Stimulated activated CD8-positive, alpha-beta memory T cell treated with anti-CD3 and anti-CD28 coated beads, Interleukin-7, amount 100 ng/mL, for 24 hours (primary cell): ENCODE data around the gene ABHD10.

Experiments
- DNase-seq: peaks from one replicate; pipeline ENCODE4 v3.0.0-alpha.2; 2020; ENCODE audit warnings: low read depth

Gene ABHD10

DNA sequence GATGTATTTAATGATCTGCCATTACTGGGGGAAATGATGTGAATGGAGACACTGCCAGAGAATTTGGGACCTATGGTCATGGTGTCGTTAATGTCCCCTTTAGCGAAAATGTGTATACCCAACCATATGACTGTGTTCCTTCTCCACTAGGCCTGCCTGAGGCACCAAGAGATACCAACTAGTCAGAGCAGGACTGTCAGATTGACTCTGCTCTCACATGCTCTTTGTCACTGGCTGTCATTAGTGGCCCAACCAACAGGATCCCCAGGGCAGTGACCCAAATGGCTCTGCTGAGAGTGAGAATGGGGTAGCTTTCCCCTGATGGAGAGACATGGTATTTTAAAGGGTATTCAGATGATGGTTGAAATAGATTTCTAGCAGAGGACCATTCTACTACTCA is 22.7 kb downstream of the ABHD10 start:
- no peak for DNase-seq

DNA sequence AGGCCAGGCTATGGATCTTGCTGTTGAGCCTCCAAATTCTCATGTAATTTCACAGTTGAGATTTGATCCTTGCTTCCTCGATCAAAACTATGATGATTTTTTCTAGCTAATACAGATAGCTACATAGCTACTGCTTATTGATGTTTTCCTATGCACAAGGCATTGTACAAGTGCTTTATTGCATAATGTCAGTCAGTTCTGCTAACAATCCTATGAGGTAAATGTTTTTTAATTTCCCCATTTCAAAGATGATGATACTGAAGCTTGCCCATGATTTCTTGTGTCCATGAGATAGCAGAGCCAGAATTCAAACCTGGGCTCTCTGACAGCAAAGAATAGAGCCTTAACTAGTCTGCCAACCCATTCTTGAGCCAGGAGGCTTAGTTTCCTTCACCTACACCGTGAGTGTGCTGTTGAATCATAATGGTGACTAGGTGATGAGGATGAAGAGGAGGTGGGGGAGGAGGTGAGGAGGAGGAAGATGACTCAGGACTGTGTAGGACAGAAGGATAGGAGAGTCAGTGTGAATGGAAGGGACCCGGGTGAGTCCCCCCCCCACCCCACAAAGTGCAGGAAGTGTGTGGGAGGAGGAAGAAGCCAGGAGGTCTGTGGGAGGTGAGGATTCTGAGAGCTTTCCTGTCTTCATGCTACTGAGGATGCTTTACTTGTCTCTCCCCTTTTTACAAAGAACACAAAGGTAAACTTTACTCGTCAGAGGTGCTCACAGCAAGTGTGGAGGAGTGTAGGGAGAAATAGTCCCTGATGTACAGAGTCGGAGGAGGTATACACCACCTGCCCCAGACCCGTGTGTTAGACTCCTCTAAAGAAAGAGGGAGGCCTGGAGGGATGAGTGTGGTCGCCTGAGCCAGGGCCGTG is 23.5 kb downstream of the ABHD10 start:
- DNase-seq: no peak

- no peak for DNase-seq
These were observed 24.7 kb downstream of the ABHD10 start for GRCh38 chr3:112003321-112004080.

DNA sequence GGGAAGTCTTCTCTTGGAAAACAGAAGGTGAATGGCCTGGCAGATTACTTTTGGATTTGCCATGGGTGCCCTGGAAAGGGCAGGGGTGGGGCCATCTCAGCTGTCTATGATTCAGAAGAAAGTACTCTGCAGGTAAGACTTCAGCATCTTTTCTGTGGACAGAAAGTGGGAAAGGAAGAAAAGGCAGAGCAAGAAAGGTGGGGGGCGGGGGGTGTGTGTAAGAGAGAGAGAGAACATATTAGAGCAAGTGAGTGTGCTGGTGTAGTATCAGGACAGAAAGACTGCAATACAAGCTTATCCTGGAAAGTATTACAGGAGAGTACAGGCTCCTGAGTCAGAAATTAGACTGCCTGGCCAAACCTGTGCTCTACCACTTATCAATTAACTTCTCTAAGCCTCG is 25.4 kb downstream of the ABHD10 start:
- DNase-seq: no peak

GRCh38 chr3:112004669-112005068 is 25.8 kb downstream of the ABHD10 start:
- DNase-seq: no peak

DNA sequence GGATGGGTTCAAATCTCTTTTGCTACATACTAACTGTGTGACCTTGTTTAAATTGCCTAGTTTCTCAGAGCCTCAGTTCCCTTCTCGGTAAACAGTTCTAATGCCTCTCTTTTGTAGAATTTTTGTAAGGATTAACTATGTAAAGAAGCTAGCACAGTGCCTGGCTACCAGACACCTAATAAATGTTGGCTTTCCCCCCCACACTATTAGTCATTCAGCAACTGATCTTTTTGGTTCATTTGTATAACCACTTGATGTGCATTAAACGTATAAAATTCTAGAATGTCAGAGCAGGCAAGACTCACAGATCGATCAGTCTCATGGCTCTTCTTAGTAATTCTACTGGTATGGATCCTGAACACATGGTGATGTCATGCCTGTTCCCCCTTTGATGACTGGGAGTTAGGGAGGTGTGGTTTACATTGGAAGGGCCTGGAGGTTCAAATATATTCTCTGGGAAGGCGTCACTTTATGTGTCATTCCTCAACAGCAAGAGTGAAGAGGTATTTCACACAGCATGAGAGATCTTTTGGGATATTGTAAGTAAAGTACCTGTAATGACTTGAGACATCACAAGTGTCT is 26.4 kb downstream of the ABHD10 start:
- no peak for DNase-seq

- no peak for DNase-seq
These were observed 28.8 kb downstream of the ABHD10 start for GRCh38 chr3:112007633-112008032.

DNA sequence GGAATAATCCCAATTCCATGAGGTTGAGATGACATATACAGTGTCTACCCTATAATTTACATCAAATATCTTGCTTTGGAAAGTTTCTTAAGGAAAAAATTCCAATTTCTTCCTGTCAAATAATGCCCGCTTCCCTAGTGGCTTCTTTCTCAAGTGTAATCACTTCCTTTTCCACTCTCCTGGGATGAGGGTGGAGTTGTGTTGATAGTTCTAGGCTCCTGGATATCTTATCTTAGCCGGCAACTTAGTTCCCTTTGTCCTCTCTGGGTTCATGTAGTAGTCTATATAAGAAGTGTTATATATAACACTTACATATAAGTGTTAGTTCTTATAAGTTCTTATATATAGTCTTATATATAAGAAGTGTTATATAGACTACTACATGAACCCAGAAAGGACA is 30.8 kb downstream of the ABHD10 start:
- no peak for DNase-seq

DNA sequence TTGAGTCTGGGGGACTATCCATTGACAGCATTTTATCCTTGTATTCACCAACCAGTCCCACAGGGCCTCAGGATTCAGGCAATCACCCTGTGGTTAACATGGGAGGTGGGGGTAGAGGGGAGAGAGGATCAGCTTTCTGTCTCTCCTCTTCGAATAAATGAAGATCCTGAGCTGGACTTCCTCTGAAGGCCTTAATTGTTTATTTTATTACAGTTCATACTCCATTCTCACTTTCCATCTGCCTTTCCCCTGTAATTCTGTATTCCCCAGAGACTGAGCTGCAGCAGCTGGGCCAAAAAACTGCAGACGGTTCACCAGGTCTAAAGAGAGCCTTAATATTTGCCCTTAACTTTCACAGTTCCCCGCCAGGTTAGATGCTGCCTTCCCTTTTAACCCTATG is 31.8 kb downstream of the ABHD10 start:
- DNase-seq: no peak

DNA sequence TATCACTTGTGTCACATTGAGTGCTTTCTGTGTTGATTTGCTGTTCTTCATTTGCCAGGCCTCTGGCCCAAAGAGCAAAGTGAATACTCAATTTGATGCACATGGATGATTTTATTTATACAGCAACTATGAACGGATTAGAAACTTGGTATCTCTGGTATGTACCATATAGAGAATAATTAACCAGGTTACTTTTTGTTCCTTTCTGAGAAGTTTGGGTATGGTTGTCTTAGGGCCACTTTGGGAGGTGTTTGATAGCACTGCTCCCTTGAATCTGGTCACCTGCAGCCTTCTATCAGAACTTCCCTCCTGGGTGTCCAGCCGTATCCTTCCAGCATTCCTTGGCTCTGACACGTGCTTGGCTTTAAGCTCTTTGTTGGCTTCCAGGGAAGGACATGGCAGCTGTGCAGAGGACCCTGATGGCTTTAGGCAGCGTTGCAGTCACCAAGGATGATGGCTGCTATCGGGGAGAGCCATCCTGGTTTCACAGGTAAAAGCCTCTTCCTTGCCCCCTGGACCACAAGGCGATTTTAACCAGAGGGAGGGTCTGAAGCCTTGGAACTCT is 32.6 kb downstream of the ABHD10 start:
- DNase-seq: no peak

- DNase-seq: no peak
These were observed 33.6 kb downstream of the ABHD10 start for GRCh38 chr3:112012205-112012992.

DNA sequence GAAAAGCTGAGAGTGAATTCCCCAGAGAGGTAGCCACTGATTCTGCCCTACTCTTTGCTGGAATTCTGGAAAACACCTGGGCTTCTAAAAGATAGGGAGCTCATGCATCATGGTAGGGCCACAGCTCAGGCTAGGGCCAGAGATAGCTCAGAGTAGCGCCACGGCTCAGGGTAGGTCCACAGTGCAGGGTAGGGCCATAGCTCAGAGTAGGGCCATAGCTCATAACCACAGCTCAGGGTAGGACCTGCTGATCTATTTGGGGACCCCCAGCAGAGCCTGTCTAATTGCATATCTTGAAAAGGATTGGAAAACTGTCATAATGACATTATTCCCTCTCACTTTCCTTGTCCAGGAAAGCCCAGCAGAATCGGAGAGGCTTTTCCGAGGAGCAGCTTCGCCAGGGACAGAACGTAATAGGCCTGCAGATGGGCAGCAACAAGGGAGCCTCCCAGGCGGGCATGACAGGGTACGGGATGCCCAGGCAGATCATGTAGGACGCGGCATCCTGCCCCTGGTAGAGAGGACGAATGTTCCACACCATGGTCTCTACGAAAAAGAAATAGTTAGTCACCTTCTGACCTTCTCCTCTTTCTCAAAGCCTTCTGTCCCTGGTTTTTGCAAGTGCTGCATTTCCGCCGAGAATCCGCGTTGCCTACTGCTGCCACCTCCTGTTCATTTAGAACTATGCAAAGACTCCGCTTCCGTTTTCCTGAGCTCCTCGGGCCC is 34.4 kb downstream of the ABHD10 start:
- no peak for DNase-seq

- DNase-seq: no peak
These were observed 34.9 kb downstream of the ABHD10 start for GRCh38 chr3:112013784-112014143.

GRCh38 chr3:112017091-112017490 is 38.3 kb downstream of the ABHD10 start:
- no peak for DNase-seq

DNA sequence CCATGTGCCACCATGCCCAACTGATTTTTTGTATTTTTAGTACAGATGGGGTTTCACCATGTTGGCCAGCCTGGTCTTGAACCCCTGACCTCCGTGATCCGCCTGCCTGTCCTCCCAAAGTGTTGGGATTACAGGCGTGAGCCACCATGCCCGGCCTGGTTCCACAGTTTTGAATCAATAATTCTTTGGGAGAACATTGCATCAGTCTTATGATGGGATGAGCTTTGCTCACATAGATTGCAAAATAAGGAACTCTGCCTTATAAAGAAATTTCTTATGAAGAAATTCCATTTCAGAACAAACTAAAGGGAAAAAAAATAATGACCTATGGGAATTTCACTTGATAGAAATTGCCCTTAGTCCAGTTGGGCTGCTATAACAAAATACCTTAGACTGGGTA is 39.9 kb downstream of the ABHD10 start:
- DNase-seq: no peak

GRCh38 chr3:112019716-112020115 is 40.9 kb downstream of the ABHD10 start:
- no peak for DNase-seq

- DNase-seq: no peak
These were observed 41.9 kb downstream of the ABHD10 start for GRCh38 chr3:112020674-112021085.

DNA sequence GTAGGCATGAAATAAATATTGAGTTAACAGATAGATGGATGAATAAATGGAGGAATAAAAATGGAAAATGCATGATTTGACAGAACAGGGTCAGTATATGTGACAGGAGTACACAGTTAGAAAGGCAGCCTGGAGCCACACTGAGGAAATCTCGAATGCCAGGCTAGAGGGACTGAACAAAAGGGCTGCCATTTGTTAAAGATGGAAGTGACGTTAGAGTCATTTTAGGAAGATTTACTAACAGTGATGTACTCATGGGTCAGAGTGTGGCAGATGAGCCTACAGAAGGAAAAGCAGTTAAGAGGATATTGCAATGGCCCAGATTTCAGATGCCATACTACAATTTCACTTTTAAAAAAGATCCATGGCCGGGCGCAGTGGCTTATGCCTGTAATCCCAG is 48.3 kb downstream of the ABHD10 start:
- no peak for DNase-seq

DNA sequence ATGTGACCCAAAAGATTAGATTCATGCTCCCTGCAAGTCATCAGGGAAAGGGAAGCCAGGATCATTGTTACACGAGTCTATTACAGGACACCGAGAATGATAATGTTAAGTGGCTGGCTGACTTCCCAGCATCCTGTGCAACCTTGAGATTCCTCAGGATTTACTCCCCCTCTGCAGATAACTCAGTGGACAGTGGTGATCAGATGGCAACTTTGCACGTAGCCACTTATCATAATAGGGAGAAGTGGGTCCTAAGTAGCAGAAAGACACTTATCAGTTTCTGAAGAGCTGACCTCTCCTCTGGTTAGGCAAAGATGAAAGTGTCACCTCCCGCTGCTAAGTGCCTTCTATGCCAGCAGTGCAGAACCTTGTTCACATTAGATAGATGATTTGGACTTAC is 49.0 kb downstream of the ABHD10 start:
- no peak for DNase-seq

DNA sequence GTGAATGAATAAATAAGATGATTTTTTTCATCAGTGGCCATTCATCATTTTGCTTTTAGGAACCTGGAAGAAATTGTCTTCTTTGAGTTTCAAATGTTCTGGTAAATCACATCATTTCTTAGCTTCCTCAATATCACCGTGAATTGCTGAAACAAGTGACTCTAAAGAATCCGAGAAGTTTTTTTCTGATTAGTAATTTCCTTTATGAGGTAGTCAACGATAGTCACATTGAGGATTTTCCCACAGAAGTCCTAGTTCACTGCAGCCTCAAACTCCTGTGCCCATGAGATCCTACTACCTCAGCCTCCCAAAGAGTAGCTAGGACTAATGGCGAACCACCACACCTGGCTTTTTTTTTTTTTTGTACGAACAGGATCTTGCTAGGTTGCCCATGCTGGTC is 52.1 kb downstream of the ABHD10 start:
- DNase-seq: no peak

DNA sequence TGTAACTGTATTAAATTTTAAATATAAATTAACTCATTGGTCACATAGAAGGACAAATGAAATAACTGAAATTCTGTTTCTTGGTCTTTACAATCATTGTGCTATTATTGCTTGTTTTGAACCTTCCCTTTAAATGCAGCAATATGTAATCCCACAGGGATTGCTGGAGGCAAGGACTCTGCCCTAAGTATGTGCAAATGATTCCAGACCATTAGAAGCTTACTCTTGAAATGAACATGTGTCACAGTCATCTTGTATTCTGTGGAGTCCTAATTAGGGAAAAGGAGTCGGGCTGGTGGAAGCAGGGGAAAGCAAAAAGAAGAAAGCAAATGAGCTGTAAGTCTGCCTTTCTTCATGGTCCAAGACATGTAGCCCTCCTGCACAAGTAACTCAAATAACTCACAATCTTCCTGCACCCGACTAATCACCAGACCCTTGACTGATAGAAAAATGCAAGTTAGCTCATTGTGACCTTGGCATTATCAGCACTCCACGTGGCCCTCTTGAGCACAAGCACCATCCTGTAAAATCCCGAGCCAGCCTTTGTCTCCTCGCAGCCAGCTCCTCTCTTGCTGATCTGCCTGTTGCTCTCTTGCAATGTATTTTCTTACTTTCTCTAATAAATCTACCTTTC is 53.4 kb downstream of the ABHD10 start:
- no peak for DNase-seq
